ENCODE results near the gene ITPKC.
"Not testable (repeated sequence)": the region's sequence is repeated elsewhere in the genome, so short reads cannot be mapped to it uniquely, and the experiment has no call there.

The ITPKC gene

DNA sequence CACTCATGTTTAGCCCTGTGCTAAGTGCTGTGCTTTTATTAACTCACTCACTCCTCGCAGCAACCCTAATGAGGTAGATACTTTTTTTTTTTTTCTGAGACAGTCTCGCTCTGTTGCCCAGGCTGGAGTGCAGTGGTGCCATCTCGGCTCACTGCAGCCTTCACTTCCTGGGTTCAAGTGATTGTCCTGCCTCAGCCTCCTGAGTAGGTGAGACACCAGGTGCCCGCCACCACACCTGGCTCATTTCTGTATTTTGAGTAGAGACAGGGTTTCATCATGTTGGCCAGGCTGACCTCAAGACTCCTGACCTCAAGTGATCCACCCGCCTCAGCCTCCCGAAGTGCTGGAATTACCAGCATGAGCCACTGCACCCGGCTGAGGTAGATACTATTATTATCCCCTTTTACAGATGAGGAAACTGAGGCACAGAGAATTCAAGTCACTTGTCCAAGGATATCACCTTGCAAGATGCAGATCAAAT, 2.5 kb downstream of the ITPKC start:
- TF ChIP-seq CTCF (IDR thresholded peaks at IDR 0.05; ENCODE audit: insufficient read depth, low read depth, low read length, missing control alignments) = no peak
- no peak for DNase-seq (ENCODE audit: low read depth)
- H3K4me3 ChIP-seq (ENCODE audit: low read length) = peak overlapping the region; percentile 99

GRCh38 chr19:40721140-40721486, 4.2 kb downstream of the ITPKC start:
- peak overlapping the region; percentile 99 for H3K4me3 ChIP-seq (ENCODE audit: low read length)
- DNase-seq (ENCODE audit: low read depth) = no peak
- TF ChIP-seq CTCF (IDR thresholded peaks at IDR 0.05; ENCODE audit: insufficient read depth, low read depth, low read length, missing control alignments) = no peak

DNA sequence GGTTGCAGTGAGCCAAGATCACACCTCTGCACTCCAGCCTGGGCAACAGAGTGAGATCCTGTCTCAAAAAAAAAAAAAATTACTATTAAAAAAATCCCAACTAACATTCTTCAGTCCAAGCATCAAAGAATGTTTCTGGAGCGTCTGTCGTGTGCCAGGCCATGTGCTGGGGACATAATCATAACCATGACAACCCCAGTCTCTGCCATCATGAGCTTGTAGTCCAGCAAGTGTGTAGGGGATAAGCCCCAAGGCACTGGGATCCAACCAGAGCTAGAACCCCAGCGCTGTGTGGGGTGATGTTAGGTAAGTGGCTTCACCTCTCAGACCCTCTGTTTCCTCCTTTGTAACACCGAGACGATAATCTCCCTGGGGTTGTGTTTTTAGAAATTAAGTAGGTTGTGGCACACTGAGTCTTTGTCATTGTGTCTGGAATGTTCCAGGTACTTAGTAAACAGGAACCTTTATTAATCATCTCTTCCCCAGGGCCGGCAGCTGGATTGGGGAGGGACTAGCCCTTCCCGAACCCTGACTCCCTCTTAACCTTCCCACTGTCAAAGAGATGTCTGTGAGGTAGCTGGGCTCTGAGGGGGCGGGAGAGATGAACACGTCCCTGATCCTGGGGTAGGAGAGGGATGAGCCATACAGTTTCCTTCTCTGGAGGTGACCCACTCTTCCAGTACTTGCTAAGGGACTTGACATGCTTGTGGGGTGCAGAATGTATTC, 5.2 kb downstream of the ITPKC start:
- peak overlapping the region; percentile 99 for H3K4me3 ChIP-seq (ENCODE audit: low read length)
- peak; percentile 82 for DNase-seq (ENCODE audit: low read depth)
- TF ChIP-seq CTCF (IDR thresholded peaks at IDR 0.05; ENCODE audit: insufficient read depth, low read depth, low read length, missing control alignments) = no peak

DNA sequence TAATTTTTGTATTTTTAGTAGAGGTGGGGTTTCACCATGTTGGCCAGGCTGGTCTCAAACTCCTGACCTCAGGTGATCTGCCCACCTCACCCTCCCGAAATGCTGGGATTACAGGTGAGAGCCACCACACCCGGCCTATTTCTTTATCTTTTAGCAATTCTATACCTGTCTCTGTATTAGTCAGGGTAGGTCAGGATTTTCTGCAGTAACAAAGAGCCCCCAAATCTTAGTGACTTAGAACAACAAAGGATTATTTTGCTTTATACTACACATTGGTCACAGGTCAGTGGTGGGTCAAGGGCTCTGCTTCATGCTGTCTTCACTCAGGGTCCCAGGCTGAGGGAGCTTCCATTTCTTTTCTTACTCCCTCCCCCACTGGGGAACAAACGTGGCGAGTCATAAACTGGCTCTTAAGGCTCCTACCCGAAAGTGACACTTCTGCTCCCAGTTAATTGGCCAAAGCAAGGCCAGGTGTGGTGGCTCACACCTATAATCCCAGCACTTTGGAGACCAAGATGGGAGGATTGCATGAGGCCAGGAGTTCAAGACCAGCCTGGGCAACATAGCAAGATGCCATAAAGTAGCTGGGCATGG, 6.8 kb downstream of the ITPKC start:
- DNase-seq (ENCODE audit: low read depth) = no peak
- no peak for TF ChIP-seq CTCF (IDR thresholded peaks at IDR 0.05; ENCODE audit: insufficient read depth, low read depth, low read length, missing control alignments)

DNA sequence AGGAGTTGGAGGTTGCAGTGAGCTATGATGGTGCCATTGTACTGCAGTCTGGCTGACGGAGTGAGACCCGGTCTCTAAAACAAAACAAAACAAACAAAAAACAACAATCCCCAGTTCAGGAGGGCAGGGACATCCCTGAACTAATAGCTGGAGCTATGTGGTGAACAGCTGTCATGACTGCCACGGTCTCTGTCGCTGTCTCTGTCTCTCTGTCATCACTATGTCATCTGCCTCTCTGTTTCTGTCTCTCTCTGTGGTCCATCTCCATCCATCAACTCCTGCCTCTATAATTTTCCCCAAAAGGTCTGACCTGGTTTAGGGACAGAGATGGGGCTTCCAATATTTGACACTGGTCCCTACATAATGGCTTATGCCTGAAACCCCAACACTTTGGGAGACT, 7.4 kb downstream of the ITPKC start:
- DNase-seq (ENCODE audit: low read depth) = no peak
- H3K4me3 ChIP-seq (ENCODE audit: low read length) = no peak overlapping the region
- TF ChIP-seq CTCF (IDR thresholded peaks at IDR 0.05; ENCODE audit: insufficient read depth, low read depth, low read length, missing control alignments) = no peak

More for the DNA sequence above, 6.8 kb downstream of the ITPKC start:
- H3K4me3 ChIP-seq (ENCODE audit: low read length) = no peak overlapping the region

DNA sequence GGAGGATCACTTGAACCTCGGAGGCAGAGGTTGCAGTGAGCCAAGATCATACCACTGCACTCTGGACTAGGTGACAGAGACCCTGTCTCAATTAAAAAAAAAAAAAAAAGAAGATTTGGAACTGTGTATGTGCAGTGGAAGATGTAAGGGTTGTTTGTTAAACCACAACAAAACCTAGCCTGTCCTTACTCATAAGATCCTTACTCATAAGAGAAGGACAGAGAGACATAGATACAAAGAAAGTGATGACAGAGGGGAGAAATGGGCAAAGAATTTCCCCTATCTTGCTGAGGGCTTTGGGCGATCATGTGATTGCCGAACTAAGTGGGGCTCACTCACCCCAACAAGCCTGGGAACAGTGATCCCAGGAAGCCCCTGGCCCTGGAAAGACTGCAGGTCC, 7.9 kb downstream of the ITPKC start:
- no peak for TF ChIP-seq CTCF (IDR thresholded peaks at IDR 0.05; ENCODE audit: insufficient read depth, low read depth, low read length, missing control alignments)
- H3K4me3 ChIP-seq (ENCODE audit: low read length) = no peak overlapping the region
- no peak for DNase-seq (ENCODE audit: low read depth)

- no peak overlapping the region for H3K4me3 ChIP-seq (ENCODE audit: low read length)
- DNase-seq (ENCODE audit: low read depth) = no peak
- no peak for TF ChIP-seq CTCF (IDR thresholded peaks at IDR 0.05; ENCODE audit: insufficient read depth, low read depth, low read length, missing control alignments)
Observed at GRCh38 chr19:40726279-40726678, 9.4 kb downstream of the ITPKC start.

DNA sequence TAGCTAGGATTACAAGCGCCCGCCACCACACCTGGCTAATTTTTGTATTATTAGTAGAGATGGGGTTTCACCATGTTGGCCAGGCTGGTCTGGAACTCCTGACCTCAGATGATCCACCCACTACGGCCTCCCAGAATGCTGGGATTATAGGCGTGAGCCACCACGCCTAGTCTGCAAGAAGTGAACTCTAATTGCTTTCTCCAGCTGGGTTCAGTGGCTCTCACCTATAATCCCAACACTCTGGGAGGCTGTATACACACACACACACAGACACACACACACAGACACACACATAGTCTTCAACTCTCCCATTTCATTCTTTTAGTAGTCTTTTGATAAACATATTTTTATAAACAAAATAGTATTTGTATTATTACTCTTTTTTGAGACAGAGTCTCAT, 13.2 kb downstream of the ITPKC start:
- not testable (repeated sequence) for DNase-seq (ENCODE audit: low read depth); H3K4me3 ChIP-seq (ENCODE audit: low read length)

DNA sequence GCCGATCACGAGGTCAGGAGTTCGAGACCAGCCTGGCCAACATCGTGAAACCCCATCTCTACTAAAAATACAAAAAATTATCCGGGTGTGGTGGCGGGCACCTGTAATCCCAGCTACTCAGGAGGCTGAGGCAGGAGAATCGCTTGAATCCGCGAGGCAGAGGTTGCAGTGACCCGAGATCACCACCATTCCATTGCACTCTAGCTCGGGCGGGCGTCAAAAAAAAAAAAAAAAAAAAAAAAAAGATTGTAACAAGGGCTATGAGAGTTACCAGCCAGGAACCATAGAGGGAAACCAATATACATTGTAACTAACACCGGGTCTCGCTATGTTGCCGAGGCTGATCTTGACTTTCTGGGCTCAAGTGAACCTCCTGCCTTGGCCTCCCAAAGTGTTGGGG, 15.4 kb downstream of the ITPKC start:
- not testable (repeated sequence) for DNase-seq (ENCODE audit: low read depth); H3K4me3 ChIP-seq (ENCODE audit: low read length)

Data from epithelial cell of esophagus (primary cell).